GM21515 (cell line): ENCODE data around the gene SLC7A6.

Source experiments
- ATAC-seq: cut with Tn5 transposase; IDR thresholded peaks from one replicate; pipeline ENCODE4 v1.9.1; 2021; ENCODE audit not compliant: unreplicated experiment

The SLC7A6 gene

GRCh38 chr16:68253721-68254120 lies 10.6 kb upstream of the SLC7A6 start:
- ATAC-seq: no peak

- no peak for ATAC-seq
Measured at GRCh38 chr16:68255712-68256111, 8.6 kb upstream of the SLC7A6 start.

GRCh38 chr16:68257251-68257905 lies 6.9 kb upstream of the SLC7A6 start:
- no peak for ATAC-seq

- ATAC-seq: no peak
Measured at GRCh38 chr16:68257906-68258800, 6.2 kb upstream of the SLC7A6 start.

GRCh38 chr16:68259007-68259825 lies 5.1 kb upstream of the SLC7A6 start:
- ATAC-seq: no peak

GRCh38 chr16:68263559-68264127 lies 683 bp upstream of the SLC7A6 start:
- no peak for ATAC-seq

GRCh38 chr16:68265078-68265920 lies 973 bp downstream of the SLC7A6 start:
- ATAC-seq: peak; percentile 10

GRCh38 chr16:68267612-68268405 lies 3.5 kb downstream of the SLC7A6 start:
- no peak for ATAC-seq

- no peak for ATAC-seq
Measured at GRCh38 chr16:68269793-68270192, 5.5 kb downstream of the SLC7A6 start.

- ATAC-seq: no peak
Measured at GRCh38 chr16:68270353-68270752, 6.0 kb downstream of the SLC7A6 start.

- no peak for ATAC-seq
Measured at GRCh38 chr16:68272507-68273209, 8.3 kb downstream of the SLC7A6 start.

GRCh38 chr16:68273459-68273858 lies 9.1 kb downstream of the SLC7A6 start:
- ATAC-seq: no peak

GRCh38 chr16:68273896-68274295 lies 9.6 kb downstream of the SLC7A6 start:
- no peak for ATAC-seq

- ATAC-seq: no peak
Measured at GRCh38 chr16:68274441-68274840, 10.1 kb downstream of the SLC7A6 start.

- no peak for ATAC-seq
Measured at GRCh38 chr16:68275611-68276191, 11.4 kb downstream of the SLC7A6 start.

GRCh38 chr16:68276223-68276622 lies 11.9 kb downstream of the SLC7A6 start:
- no peak for ATAC-seq

- no peak for ATAC-seq
Measured at GRCh38 chr16:68279726-68280558, 15.6 kb downstream of the SLC7A6 start.
